ENCODE measurements around the gene MEX3A.
"Not testable (repeated sequence)": the region's sequence is repeated elsewhere in the genome, so short reads cannot be mapped to it uniquely, and the experiment has no call there.

GRCh38 chr1:156125544-156125943 is 43.3 kb upstream of the MEX3A start:
- TF ChIP-seq, protein P1, sequence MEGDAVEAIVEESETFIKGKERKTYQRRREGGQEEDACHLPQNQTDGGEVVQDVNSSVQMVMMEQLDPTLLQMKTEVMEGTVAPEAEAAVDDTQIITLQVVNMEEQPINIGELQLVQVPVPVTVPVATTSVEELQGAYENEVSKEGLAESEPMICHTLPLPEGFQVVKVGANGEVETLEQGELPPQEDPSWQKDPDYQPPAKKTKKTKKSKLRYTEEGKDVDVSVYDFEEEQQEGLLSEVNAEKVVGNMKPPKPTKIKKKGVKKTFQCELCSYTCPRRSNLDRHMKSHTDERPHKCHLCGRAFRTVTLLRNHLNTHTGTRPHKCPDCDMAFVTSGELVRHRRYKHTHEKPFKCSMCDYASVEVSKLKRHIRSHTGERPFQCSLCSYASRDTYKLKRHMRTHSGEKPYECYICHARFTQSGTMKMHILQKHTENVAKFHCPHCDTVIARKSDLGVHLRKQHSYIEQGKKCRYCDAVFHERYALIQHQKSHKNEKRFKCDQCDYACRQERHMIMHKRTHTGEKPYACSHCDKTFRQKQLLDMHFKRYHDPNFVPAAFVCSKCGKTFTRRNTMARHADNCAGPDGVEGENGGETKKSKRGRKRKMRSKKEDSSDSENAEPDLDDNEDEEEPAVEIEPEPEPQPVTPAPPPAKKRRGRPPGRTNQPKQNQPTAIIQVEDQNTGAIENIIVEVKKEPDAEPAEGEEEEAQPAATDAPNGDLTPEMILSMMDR (IDR thresholded peaks at IDR 0.05) = not testable (repeated sequence)
- TF ChIP-seq POLR2A (IDR thresholded peaks at IDR 0.05) = not testable (repeated sequence)
